NCI-H82 (cell line): Measurements from ENCODE around the gene CCDC8.
"Not testable (repeated sequence)": the region's sequence is repeated elsewhere in the genome, so short reads cannot be mapped to it uniquely, and the experiment has no call there.

Source experiments
- DNase-seq: peaks from one replicate; lab custom pipeline; 2025; lab: John Stamatoyannopoulos, UW

Gene CCDC8

DNA sequence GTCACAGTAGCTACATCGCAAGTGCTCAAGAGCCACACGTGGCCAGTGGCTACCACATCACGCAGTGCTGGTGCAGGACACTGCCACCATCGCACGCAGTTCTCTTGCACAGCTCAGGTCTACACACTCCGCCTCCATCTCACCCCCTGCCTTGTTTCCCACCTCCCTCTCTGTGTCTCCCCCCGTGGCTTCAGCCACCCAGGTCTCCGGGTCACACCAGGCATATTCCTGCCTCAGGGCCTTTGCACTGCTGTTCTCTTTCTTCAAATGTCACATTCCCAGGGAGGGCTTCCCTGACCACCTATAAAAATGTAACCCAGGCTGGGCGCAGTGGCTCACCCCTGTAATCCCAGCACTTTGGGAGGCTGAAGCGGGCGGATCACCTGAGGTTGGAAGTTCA lies 10.6 kb downstream of the CCDC8 start:
- DNase-seq, result no peak

DNA sequence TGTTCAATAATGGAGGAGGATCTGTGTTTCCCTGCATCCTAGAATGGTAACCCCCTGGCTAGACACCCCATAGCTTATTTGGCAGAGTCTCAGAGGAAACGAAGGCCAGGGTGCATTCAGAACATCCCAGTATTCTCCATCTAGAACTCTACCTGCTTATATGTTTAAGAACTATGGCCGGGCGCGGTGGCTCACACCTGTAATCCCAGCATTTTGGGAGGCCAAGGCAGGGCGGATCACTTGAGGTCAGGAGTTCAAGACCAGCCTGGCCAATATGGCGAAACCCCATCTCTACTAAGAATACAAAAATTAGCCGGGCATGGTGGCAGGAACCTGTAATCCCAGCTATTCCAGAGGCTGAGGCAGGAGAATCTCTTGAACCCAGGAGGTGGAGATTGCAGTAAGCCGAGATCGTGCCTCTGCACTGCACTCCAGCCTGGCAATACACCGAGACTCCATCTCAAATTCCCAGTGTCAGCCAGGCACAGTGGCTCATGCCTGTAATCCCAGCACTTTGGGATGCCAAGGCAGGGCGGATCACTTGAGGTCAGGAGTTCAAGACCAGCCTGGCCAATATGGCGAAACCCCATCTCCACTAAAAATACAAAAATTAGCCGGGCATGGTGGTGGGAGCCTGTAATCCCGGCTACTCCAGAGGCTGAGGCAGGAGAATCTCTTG lies 15.4 kb downstream of the CCDC8 start:
- DNase-seq, result not testable (repeated sequence)

DNA sequence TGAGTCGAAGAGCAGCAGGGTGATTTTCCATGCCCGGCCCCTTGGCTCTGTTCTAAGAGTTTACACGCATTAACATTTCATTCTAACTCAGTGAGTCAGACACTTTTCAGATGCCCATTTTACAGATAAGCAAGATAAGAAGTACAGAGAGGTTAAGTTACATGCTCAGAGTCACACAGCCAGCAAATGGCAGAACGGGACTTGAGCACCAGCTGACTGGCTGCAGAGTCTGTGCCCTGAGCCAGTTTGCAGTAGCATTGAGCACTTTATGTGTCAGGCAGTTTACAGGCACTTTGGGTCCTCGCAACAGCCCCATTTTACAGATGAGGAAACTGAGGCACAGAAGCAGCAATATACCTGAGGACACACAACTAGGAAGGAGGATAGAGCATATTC lies 19.0 kb downstream of the CCDC8 start:
- DNase-seq, result no peak

GRCh38 chr19:46393456-46394401 lies 19.6 kb downstream of the CCDC8 start:
- DNase-seq, result no peak

GRCh38 chr19:46392837-46393236 lies 20.5 kb downstream of the CCDC8 start:
- no peak for DNase-seq

DNA sequence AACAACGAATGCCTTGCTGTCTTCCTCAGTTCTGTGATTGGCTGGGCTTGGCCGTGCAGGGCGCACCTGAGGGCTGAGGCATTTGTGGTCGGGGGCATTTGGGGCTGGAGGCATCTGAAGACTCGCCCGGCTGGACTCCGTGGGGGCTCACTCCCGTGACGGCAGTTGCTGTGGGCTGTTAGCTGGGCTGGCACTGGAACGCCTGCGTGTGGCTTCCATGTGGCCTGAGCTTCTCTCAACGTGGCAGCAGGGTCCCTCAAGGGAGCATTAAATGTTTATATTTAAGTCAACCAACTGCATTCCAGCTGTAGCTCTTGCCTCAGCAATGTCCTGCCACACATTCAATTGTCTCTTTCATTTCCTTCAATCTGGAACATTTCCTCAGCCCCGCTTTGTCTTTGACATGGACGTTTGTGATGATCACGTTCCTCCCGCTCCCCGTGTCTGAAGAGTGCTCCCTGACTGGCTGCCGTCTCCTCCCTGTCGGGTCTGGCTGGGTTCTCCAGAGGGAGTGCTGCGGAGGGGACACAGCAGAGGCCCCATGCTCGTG lies 21.0 kb downstream of the CCDC8 start:
- DNase-seq, result no peak

GRCh38 chr19:46391296-46392251 lies 21.8 kb downstream of the CCDC8 start:
- no peak for DNase-seq

DNA sequence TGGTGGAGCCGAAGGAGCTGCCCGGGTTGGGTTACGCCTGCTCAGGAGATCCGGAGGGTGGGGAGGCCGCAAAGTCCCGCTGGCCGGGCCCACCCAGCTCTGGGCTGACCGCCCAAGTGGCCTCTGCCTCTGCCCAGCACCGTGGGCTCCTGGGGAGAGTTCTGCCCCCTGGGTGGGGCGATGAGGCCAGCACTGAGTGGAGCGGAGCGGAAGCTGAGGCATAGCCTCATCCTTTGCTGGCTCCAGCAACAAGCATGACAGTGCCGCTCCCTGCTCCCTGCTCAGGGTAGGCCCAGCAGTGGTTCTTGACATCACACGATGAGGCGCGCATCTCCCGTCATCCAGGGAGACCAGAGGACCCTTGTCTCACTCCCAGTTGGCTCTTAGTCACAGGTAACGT lies 22.5 kb downstream of the CCDC8 start:
- DNase-seq, result no peak

DNA sequence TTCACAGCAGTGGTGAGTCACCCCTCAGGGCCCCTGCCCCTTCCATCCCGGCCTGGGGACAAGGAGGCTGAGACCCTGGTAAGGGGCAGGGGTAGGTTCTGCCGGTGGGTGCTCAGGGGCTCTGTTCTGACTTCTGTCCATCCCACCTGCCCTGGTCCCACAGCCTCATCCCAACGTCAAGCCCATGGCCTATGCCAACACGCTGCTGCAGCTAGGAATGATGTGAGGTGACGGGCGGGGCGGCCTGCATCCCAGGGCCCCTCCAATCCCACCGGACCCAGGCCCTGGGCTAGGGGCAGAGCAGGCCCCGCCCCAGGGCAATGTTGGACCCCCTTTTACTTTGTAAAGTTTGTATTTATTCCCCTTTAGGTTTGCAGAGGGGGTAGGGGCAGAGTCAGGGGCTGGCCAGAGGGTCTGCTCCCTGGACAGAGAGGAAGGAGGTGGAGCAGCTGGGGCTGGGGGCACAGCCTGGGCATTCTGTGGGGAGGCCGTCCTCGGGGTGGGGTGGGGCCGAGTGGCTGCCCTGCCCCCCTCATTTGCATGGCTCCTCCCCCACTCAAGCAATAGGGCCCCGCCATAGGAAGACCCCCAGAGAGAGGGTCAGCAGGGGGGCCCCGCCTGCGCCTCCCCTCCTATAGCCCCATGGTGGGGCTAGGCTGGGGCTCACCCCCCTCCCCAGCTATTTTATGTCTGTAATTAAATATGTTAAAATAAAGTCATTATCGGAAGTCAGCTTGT lies 23.1 kb downstream of the CCDC8 start:
- no peak for DNase-seq

GRCh38 chr19:46388311-46389095 lies 24.9 kb downstream of the CCDC8 start:
- DNase-seq, result no peak

GRCh38 chr19:46387713-46388130 lies 25.6 kb downstream of the CCDC8 start:
- DNase-seq, result no peak

GRCh38 chr19:46386996-46387712 lies 26.2 kb downstream of the CCDC8 start:
- DNase-seq, result no peak

DNA sequence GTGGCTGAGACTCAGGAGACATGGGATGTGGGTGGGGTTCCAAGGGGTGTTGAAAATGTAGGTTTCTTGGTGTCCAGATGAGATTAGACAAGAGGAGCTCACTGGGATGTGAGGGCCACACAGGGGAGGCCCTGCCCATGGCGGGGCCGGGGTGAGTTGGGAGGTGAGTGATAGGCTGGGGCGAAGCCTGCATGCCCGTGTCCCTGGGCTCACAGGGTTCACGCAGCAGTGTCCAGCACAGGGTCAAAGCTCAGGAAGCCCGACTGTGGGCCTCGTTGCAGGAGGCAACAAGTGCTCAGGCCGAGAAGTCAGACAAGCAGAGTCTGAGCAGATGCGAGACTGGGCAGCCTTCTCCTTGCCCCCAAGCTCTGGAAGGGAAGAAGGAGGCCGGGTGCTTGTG lies 27.2 kb downstream of the CCDC8 start:
- DNase-seq, result no peak

GRCh38 chr19:46385636-46386035 lies 27.7 kb downstream of the CCDC8 start:
- no peak for DNase-seq

- peak; percentile 93 for DNase-seq
Measured at GRCh38 chr19:46384396-46384795, 29.0 kb downstream of the CCDC8 start.

GRCh38 chr19:46383846-46384245 lies 29.5 kb downstream of the CCDC8 start:
- no peak for DNase-seq

GRCh38 chr19:46383171-46383815 lies 30.1 kb downstream of the CCDC8 start:
- DNase-seq, result no peak

- no peak for DNase-seq
Measured at GRCh38 chr19:46381756-46382345, 31.5 kb downstream of the CCDC8 start.

- no peak for DNase-seq
Measured at GRCh38 chr19:46381346-46381745, 32.0 kb downstream of the CCDC8 start.
